Pancreas (tissue), 10 donors: ENCODE data around the gene F3. TPM values are rescaled to one million over a fixed set of nuclear protein-coding genes. Genes with fewer than 3 reads are reported as not detected.

Experiments used
- ATAC-seq, 4 donors: fragments of 200-7000 bp; cut with Tn5 transposase; one replicate each; pipeline versions ENCODE4 v1.8.0 to v1.9.1; 2020; ENCODE audit warnings: mild to moderate bottlenecking in 4 of 4, moderate library complexity in 4 of 4
- DNase-seq, 6 donors: peaks; one replicate each; pipeline ENCODE4 v3.0.0-alpha.2; 2020
- FAIRE-seq: peaks from 2 replicates; lab custom pipeline; 2012; peaks lifted over from hg19 to GRCh38; lab: Jason Lieb, UNC
- H3K27ac ChIP-seq, 4 donors: fragments of 200-600 bp; sonication (generic); 1 replicate in 3 of 4; 2 replicates in 1 of 4; pipeline versions ENCODE4 v1.5.0 to v1.8.0; 2020
- H3K27me3 ChIP-seq, 4 donors: fragments of 200-600 bp; one replicate each; pipeline ENCODE4 v1.8.0; 2021
- H3K36me3 ChIP-seq, 3 donors: fragments of 200-600 bp; sonication (generic) in 1 of 3; one replicate each; pipeline versions ENCODE4 v1.5.0 to v1.8.0; 2020 to 2021
- H3K4me1 ChIP-seq, 3 donors: fragments of 200-600 bp; one replicate each; pipeline ENCODE4 v1.8.0; 2021
- H3K4me3 ChIP-seq, 4 donors: fragments of 200-600 bp; sonication (generic) in 2 of 4; one replicate each; pipeline versions ENCODE4 v1.5.0 to v1.8.0; 2020 to 2021
- H3K9me3 ChIP-seq, 4 donors: fragments of 200-600 bp; one replicate each; pipeline ENCODE4 v1.8.0; 2021
- CTCF ChIP-seq, 4 donors: fragments of 200-600 bp; sonication (generic) in 3 of 4; IDR thresholded peaks; one replicate each; pipeline versions ENCODE4 v1.5.0 to v1.8.0; 2021; ENCODE audit warnings: antibody characterized with exemption in 4 of 4
- WGBS, 2 donors: extraction: QIAGEN DNeasy Blood & Tissue Kit; methylation state at CpG; one replicate each; pipeline ENCODE4 v1.1.7; 2013; 5-methylcytosine and 5-hydroxymethylcytosine counted together
- intact Hi-C, 3 donors: fragments of 100-400 bp; cut with DNase I; formaldehyde crosslinking; loops; one replicate each; pipeline versions ENCODE4 v1.11.1 to v1.14.2; 2022
- polyA plus RNA-seq, 2 donors: library from polyadenylated mRNA; stranded (reverse); fragments of 200-250 nt; gene quantifications; one replicate each; pipeline ENCODE4 v1.2.3, GENCODE V29; 2013
- total RNA-seq, 6 donors: library from RNA; stranded (reverse); fragmentation: NEBNext Ultra II Directional in 4 of 6; extraction: Animal tissue kit (Norgen Biotek cat#: 25700) in 4 of 6; gene quantifications; one replicate each; pipeline versions ENCODE4 v1.2.1 to v1.2.4, GENCODE V29; 2021 to 2023
- donor health status: healthy with polysubstance abuse.
- donor health status: DM: no; HTN: no; CAD: no; lungs with moderate emphysema.
- donor health status: DM: no; HTN: no; CAD: no.
- donor health status: control.
- donor health status: control.
- donor health status: Bipolar disorder and iron deficiency.
- donor health status: DM: yes; HTN: yes; CAD: no.
- donor health status: DM: no; HTN: no; CAD: no.
- donor health status: DM: no; HTN: no; CAD: no.
- donor health status: DM: yes; HTN: yes; CAD: no.

F3 gene
- total and polyA plus RNA-seq, 8 donors, result 14.8 to 117 (median 51.0) TPM

- TF ChIP-seq CTCF (IDR thresholded peaks at IDR 0.05), result no peak
- FAIRE-seq (no peak), ATAC-seq (no peak), DNase-seq (no peak)
- no peaks in the 10 kb centered on the region for H3K9me3 ChIP-seq
- H3K36me3 ChIP-seq, result peaks cover 0 to 3% (median 0%) of the 10 kb centered on the region in 3 donors
- H3K27me3 ChIP-seq, result no peaks in the 10 kb centered on the region
- 54 to 70% methylated on average over 1 of the region's 1 CpG for WGBS, 2 donors
- intact Hi-C loops, result no loop called here
- H3K4me1 ChIP-seq, result peaks cover 0 to 11% (median 0%) of the 10 kb centered on the region in 3 donors
- no peak overlapping the region for H3K27ac ChIP-seq
- no peak overlapping the region for H3K4me3 ChIP-seq
Observed at GRCh38 chr1:94515296-94515947, 26.1 kb downstream of the F3 start.

- peak; percentile 55 to 90 (median 82) for ATAC-seq
- Histone ChIP-seq H3K27me3 (no peaks in the 10 kb centered on the region), H3K4me1 (peaks cover 0 to 11% (median 0%) of the 10 kb centered on the region in 3 donors), H3K36me3 (peaks cover 0 to 3% (median 0%) of the 10 kb centered on the region in 3 donors), H3K9me3 (no peaks in the 10 kb centered on the region), H3K4me3 (no peak overlapping the region), H3K27ac (no peak overlapping the region)
- no peak for DNase-seq
- TF ChIP-seq CTCF (IDR thresholded peaks at IDR 0.05), result peak in 3 of 4 donors; percentile 36 to 50 (median 39)
- intact Hi-C loops, result no loop called here
- no peak for FAIRE-seq
- WGBS, 2 donors, result 71 to 73% methylated on average over 2 of the region's 2 CpGs
Observed at GRCh38 chr1:94514095-94514727, 27.3 kb downstream of the F3 start.

GRCh38 chr1:94512816-94513215, 28.7 kb downstream of the F3 start:
- Histone ChIP-seq H3K36me3 (peaks cover 0 to 3% (median 0%) of the 10 kb centered on the region in 3 donors), H3K4me1 (peaks cover 0 to 11% (median 0%) of the 10 kb centered on the region in 3 donors), H3K27ac (no peak overlapping the region), H3K27me3 (no peaks in the 10 kb centered on the region), H3K9me3 (no peaks in the 10 kb centered on the region), H3K4me3 (no peak overlapping the region)
- ATAC-seq, result no peak
- intact Hi-C loops, result no loop called here
- DNase-seq, result no peak
- WGBS, 2 donors, result 99% methylated on average over 2 of the region's 2 CpGs
- FAIRE-seq, result no peak
- TF ChIP-seq CTCF (IDR thresholded peaks at IDR 0.05), result no peak

GRCh38 chr1:94504601-94505000, 37.0 kb downstream of the F3 start:
- Histone ChIP-seq H3K27me3 (no peaks in the 10 kb centered on the region), H3K36me3 (peaks cover 0 to 19% (median 0%) of the 10 kb centered on the region in 3 donors), H3K4me3 (no peak overlapping the region), H3K27ac (no peak overlapping the region), H3K9me3 (no peaks in the 10 kb centered on the region), H3K4me1 (no peaks in the 10 kb centered on the region)
- intact Hi-C loops, result no loop called here
- TF ChIP-seq CTCF (IDR thresholded peaks at IDR 0.05), result no peak
- DNase-seq, result no peak
- ATAC-seq, result peak in 1 of 4 donors; percentile 23
- WGBS, 2 donors, result 88 to 100% methylated on average over 1 of the region's 1 CpG
- FAIRE-seq, result no peak

GRCh38 chr1:94503153-94503552, 38.4 kb downstream of the F3 start:
- no peaks in the 10 kb centered on the region for H3K4me1 ChIP-seq
- ATAC-seq (no peak), FAIRE-seq (no peak), DNase-seq (no peak)
- intact Hi-C loops, result no loop called here
- WGBS, 2 donors, result 86 to 87% methylated on average over 4 of the region's 4 CpGs
- no peak overlapping the region for H3K27ac ChIP-seq
- H3K9me3 ChIP-seq, result no peaks in the 10 kb centered on the region
- no peak overlapping the region for H3K4me3 ChIP-seq
- H3K27me3 ChIP-seq, result no peaks in the 10 kb centered on the region
- H3K36me3 ChIP-seq, result peaks cover 0 to 20% (median 4%) of the 10 kb centered on the region in 3 donors
- TF ChIP-seq CTCF (IDR thresholded peaks at IDR 0.05), result no peak
